ACC112 (cell line): ENCODE measurements around the gene ADPRM.

Experiments
- H2AFZ ChIP-seq: fragments of 200-600 bp; sonication (generic); one replicate; pipeline ENCODE4 v1.6.0; 2017; ENCODE audit warnings: antibody characterized with exemption, low read length; ENCODE audit not compliant: unreplicated experiment
- H3K27ac ChIP-seq: fragments of 200-600 bp; sonication (generic); 2 replicates; pipeline ENCODE4 v1.5.1; 2014; ENCODE audit warnings: low read depth, mild to moderate bottlenecking, antibody characterized with exemption, low read length, moderate library complexity
- H3K27me3 ChIP-seq: fragments of 200-600 bp; sonication (generic); 2 replicates; pipeline ENCODE4 v1.6.1; 2014; ENCODE audit warnings: mild to moderate bottlenecking, antibody characterized with exemption, low read length, moderate library complexity, mixed read lengths; ENCODE audit not compliant: insufficient read depth
- H3K36me3 ChIP-seq: fragments of 200-600 bp; sonication (generic); 2 replicates; pipeline ENCODE4 v1.6.1; 2016; ENCODE audit warnings: mild to moderate bottlenecking, antibody characterized with exemption, low read length, moderate library complexity, mixed read lengths; ENCODE audit not compliant: insufficient read depth
- H3K4me1 ChIP-seq: fragments of 200-600 bp; sonication (generic); one replicate; pipeline ENCODE4 v1.6.1; 2016; ENCODE audit warnings: low read length, mixed read lengths; ENCODE audit not compliant: insufficient read depth, unreplicated experiment, control insufficient read depth
- H3K4me3 ChIP-seq: fragments of 200-600 bp; sonication (generic); 2 replicates; pipeline ENCODE4 v1.5.1; 2014; ENCODE audit warnings: mild to moderate bottlenecking, low read depth, low read length
- H3K79me2 ChIP-seq: fragments of 200-600 bp; sonication (generic); one replicate; pipeline ENCODE4 v1.6.0; 2016; ENCODE audit warnings: low read length; ENCODE audit not compliant: control insufficient read depth, unreplicated experiment, insufficient read depth

ADPRM gene

DNA sequence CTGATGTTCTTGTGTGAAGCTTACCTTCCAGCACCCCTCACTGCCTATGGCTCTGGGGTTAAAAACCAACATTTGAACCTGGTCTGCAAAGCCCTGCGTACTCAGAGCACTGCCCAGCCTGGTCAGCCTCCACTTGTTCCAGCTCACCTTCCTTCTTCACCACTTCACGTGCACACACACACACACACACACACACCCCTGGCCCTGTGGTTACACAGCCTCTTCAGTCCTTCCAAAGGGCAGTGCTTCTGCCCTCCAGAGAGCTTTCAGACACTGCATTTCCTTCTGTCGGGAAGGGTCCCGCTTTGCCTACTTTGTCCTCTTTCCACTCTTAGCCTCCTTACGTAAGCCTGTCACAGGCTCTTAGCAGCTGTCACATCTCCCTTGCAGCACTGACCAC is 42.0 kb downstream of the ADPRM start:
- Histone ChIP-seq H3K4me1 (peaks cover 3% of the 10 kb centered on the region), H3K79me2 (no peaks in the 10 kb centered on the region), H3K4me3 (no peak overlapping the region), H3K27me3 (no peaks in the 10 kb centered on the region), H3K36me3 (no peaks in the 10 kb centered on the region), H2AFZ (no peak overlapping the region), H3K27ac (no peak overlapping the region)

DNA sequence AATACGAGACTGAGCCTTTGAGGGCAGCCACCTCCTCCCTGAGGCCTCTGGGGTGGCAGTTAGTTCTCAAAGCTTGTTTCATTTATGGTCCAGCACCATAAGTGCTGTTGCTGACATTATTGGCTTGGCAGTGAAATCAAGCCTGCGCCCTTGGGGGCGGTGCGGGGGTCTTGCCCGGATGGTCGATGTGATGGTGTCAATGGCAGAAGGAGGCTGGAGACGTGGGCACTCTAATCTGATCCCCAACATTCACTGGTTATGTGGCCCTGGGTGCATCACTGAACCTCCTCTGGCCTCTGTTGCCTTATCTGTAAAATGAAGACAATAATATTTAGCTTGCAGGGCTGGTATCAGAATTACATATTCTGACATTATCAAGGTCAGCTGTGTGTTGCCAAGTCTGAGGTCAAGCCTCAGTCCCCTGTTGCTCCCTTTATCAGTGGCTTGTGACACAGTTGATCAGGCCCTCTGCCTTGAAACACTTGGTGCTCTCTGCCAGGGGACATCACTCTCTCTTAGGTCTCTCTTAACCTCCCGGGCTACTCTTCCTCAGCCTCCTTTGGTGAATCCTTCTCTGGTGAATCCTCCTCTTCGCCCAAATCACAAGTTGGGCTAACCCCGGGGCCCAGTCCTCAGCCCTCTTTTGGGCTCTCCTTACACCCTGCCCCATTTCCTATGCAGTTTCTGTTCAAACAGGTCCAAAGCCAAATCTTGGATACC is 44.2 kb downstream of the ADPRM start:
- Histone ChIP-seq H3K4me3 (no peak overlapping the region), H3K27me3 (peaks cover 4% of the 10 kb centered on the region; the same call in 1 of the 2 replicates), H3K79me2 (no peaks in the 10 kb centered on the region), H3K36me3 (no peaks in the 10 kb centered on the region), H3K4me1 (peaks cover 3% of the 10 kb centered on the region), H3K27ac (no peak overlapping the region), H2AFZ (no peak overlapping the region)

DNA sequence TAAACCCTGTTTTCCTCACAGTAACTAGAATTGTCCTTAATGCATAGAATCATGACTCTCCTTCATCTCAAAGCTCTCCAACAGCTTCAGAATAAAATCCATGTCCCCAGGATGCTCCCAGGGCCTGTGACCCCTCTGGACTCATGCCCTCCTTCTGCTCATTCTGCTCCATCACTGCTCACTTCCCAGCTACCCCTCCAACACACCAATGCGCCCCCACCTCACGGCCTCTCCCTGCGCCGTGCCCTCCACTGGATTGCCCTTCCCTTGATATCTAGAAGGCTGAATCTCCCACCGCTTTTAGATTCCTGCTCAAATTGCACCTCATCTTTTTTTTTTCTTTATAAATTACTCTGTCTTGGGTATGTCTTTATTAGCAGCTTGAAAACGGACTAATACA is 45.0 kb downstream of the ADPRM start:
- Histone ChIP-seq H3K79me2 (no peaks in the 10 kb centered on the region), H2AFZ (no peak overlapping the region)

DNA sequence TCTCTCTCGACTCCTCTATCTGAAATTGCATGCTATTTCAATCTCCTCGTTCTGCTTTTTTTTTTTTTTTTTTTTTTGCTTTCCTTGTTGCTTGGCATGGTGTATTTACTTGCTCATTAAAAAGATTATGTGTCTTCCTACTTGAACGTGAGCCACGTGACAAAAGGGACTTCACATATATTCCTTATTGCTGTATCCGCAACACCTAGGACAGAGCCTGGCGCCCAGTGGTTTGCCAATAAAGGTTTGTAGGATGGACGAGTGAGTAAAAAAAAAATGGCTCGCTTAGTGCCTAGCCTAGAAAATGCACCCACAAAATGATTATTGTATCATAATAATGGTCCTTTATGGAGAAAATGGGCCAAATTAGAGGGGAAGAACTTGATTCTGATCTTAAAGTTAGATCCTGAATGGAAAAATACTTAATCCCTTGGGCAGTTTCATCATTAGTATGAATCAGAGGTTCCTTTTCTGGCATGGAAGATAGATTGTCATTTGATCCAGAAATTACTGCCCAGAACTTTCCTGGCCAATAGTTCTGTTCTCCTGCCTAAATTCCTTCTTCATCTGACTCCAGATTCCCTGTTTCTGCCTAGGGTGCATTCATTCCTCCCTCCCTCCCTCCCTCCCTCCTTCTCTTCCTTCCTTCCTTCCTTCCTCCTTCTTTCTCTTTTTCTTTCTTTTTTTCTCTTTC is 46.1 kb downstream of the ADPRM start:
- Histone ChIP-seq H3K27ac (no peak overlapping the region), H3K79me2 (no peaks in the 10 kb centered on the region), H2AFZ (no peak overlapping the region), H3K4me1 (peaks cover 3% of the 10 kb centered on the region), H3K36me3 (no peaks in the 10 kb centered on the region), H3K27me3 (peaks cover 22% of the 10 kb centered on the region; the same call in 1 of the 2 replicates), H3K4me3 (no peak overlapping the region)

More for the DNA sequence above, 45.0 kb downstream of the ADPRM start:
- Histone ChIP-seq H3K4me1 (peaks cover 3% of the 10 kb centered on the region), H3K36me3 (no peaks in the 10 kb centered on the region), H3K4me3 (no peak overlapping the region), H3K27ac (no peak overlapping the region), H3K27me3 (peaks cover 12% of the 10 kb centered on the region; the same call in 1 of the 2 replicates)

DNA sequence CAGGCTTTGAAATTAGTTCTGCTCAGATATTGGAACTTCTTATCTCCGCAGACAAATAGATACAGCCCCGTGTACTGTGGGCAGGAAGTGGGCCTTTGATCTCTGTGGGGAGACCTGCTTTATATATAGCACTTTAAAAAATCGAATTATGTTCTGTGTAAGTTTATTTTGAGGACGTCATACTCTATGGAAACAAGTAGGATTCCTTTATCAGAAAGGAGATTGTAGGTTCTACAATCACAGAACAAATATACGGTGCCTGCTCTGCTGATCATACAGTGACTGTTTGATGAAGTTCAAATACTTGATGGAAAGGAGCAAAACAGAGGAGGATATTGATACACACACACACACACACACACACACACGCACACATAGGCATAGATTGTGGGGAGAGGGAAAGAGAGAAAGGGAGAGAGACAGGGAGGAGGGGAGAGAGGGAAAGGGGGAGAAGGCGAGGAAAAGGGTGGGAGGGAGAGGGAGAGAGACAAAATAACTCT is 47.2 kb downstream of the ADPRM start:
- no peaks in the 10 kb centered on the region for H3K36me3 ChIP-seq
- no peak overlapping the region for H2AFZ ChIP-seq
- H3K4me1 ChIP-seq, result peaks cover 3% of the 10 kb centered on the region
- H3K27me3 ChIP-seq, result peaks cover 30% of the 10 kb centered on the region
- no peaks in the 10 kb centered on the region for H3K79me2 ChIP-seq
- H3K27ac ChIP-seq, result no peak overlapping the region
- H3K4me3 ChIP-seq, result no peak overlapping the region

DNA sequence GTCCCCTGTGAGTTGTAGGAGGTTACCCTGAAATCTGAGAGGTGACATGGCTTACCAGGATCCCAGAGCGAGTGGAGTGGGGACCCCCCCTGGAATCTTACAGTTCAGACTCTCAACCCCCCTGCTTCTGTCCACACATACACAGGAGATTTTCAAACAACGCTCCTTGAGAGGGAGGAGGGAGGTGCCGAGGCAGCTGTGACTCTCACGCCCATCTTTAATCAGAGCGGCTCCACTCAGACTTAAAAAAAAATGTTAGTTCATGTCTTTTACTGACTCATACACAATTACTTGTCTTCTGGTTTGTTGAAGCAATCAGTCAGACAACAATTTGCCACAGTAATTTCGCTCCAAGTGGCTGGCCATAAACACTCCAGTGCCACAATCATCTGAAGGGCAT is 47.8 kb downstream of the ADPRM start:
- no peaks in the 10 kb centered on the region for H3K36me3 ChIP-seq
- no peak overlapping the region for H3K27ac ChIP-seq
- no peak overlapping the region for H2AFZ ChIP-seq
- H3K4me1 ChIP-seq, result peaks cover 3% of the 10 kb centered on the region
- H3K27me3 ChIP-seq, result peaks cover 30% of the 10 kb centered on the region
- H3K79me2 ChIP-seq, result no peaks in the 10 kb centered on the region
- H3K4me3 ChIP-seq, result no peak overlapping the region

DNA sequence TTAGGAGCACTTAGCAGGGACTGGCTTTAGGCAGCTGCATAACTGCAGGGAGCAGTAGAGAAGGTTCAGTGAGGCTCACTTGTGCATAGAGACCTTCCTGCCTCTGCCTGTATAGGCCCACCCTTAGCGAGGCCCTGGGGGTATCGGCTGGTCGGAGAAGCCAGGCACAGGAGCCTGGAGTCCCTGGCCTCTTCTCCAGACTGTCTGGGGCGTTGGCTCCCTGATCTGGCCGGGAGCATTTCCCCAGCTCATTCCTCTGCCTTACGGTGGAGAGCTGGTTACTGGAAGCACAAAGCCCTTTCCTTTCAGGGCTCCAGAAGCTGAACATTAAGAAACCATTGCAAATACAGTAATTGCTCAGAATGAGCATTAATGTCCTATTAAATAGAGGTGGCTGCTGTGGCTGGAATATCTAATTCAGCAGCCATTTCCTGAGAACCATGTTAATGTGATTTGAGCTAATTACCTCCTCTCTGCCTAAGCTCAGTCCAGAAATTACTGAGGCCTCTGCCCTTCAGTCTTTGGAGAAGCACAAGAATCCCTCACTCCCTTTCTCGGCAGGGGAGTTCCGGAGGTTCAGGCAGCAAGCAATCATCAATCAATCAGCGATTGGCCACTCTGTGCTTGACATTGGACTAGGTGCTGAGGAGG is 51.3 kb downstream of the ADPRM start:
- Histone ChIP-seq H2AFZ (no peak overlapping the region), H3K79me2 (no peaks in the 10 kb centered on the region), H3K4me3 (no peak overlapping the region), H3K27ac (no peak overlapping the region), H3K4me1 (no peaks in the 10 kb centered on the region), H3K36me3 (no peaks in the 10 kb centered on the region), H3K27me3 (peaks cover 30% of the 10 kb centered on the region)

DNA sequence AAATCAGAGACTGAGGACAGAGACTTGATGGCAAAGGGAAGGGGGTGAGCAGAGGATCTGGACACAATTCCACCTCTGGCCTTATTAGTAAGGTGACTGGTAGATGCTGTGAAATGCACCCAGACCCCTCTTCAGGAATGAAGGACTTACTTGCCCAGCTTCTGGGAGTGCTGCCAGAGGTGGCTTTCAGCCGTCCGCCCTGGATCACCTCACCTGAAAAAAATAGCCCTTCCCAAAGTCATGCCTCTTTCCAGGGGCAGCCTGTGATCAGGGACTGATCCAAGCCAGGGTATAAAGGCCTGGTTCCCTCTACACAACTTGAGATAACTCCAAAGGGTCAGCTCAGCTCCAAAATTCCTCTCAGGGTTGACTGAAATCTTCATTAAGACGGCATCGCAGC is 52.8 kb downstream of the ADPRM start:
- Histone ChIP-seq H3K4me3 (no peak overlapping the region), H3K27me3 (peaks cover 30% of the 10 kb centered on the region), H2AFZ (no peak overlapping the region), H3K4me1 (no peaks in the 10 kb centered on the region), H3K36me3 (no peaks in the 10 kb centered on the region), H3K27ac (no peak overlapping the region), H3K79me2 (no peaks in the 10 kb centered on the region)

DNA sequence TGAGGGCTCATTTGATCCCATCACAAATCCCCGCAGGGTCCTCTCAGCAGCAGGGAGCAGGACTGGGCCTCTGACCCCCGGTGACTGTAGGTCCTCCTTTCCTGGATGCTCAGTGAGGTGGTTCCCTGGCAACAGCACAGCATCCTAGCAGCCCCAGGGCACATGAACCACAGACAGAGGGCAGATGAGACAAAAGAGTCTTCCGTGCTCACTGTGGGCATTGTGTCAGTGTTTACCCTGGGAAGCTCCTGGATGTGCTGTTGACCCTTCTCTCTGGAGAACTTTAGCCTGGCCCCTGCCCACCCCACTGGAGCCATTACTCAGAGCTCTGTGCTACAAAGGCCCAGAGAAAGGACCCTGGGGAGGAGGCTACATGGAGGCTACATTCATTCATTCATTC is 54.2 kb downstream of the ADPRM start:
- H3K27me3 ChIP-seq, result peaks cover 27% of the 10 kb centered on the region
- H3K27ac ChIP-seq, result no peak overlapping the region
- H2AFZ ChIP-seq, result no peak overlapping the region

DNA sequence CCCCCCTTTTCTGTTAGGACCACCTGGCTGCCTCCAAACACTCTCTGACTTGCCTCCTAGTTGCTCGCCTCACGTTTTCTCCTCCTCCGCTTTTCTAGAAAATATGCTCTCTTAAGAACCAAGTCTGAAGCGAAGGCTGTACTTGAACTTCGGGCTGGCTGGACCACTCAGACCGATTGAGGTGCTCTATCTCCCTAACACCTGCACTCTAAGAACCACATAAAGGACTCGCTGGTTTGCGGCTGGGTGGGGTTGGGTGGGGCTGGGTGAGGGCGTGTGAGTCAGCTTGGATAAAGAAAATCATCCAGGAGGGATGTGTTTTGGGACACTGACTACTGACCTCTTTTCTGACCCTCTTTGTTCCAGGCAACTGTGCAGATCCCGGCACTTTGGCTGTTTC is 55.3 kb downstream of the ADPRM start:
- Histone ChIP-seq H3K79me2 (no peaks in the 10 kb centered on the region), H2AFZ (no peak overlapping the region), H3K27me3 (peaks cover 15% of the 10 kb centered on the region), H3K4me3 (no peak overlapping the region), H3K27ac (no peak overlapping the region), H3K4me1 (no peaks in the 10 kb centered on the region), H3K36me3 (no peaks in the 10 kb centered on the region)

More for the DNA sequence above, 54.2 kb downstream of the ADPRM start:
- H3K36me3 ChIP-seq, result no peaks in the 10 kb centered on the region
- H3K4me3 ChIP-seq, result no peak overlapping the region
- no peaks in the 10 kb centered on the region for H3K79me2 ChIP-seq
- H3K4me1 ChIP-seq, result no peaks in the 10 kb centered on the region
